DOHH2 (cell line): ENCODE results near the gene SHC3.

Experiments
- H3F3A ChIP-seq: fragments of 200-600 bp; sonication (generic), shearing (Covaris generic); 2 replicates; pipeline ENCODE4 v1.6.0; 2016; ENCODE audit warnings: antibody characterized with exemption, mild to moderate bottlenecking; ENCODE audit not compliant: control insufficient read depth, insufficient read depth
- H3K27ac ChIP-seq: fragments of 200-600 bp; sonication (generic); 2 replicates; pipeline ENCODE4 v1.5.1; 2014; ENCODE audit warnings: low read depth, mild to moderate bottlenecking, low read length, moderate library complexity
- H3K27me3 ChIP-seq: fragments of 200-600 bp; sonication (generic); 2 replicates; pipeline ENCODE4 v1.6.1; 2014; ENCODE audit warnings: mild to moderate bottlenecking, low read length, mixed read lengths; ENCODE audit not compliant: control insufficient read depth
- H3K36me3 ChIP-seq: fragments of 200-600 bp; sonication (generic); 2 replicates; pipeline ENCODE4 v1.6.1; 2014; ENCODE audit warnings: mild to moderate bottlenecking, low read length, moderate library complexity, mixed read lengths; ENCODE audit not compliant: control insufficient read depth
- H3K4me1 ChIP-seq: fragments of 200-600 bp; sonication (generic); 2 replicates; pipeline ENCODE4 v1.6.1; 2014; ENCODE audit warnings: mild to moderate bottlenecking, low read length, mixed read lengths; ENCODE audit not compliant: control insufficient read depth
- H3K4me2 ChIP-seq: fragments of 200-600 bp; sonication (generic); 2 replicates; pipeline ENCODE4 v1.6.0; 2014; ENCODE audit warnings: mild to moderate bottlenecking, low read length, moderate library complexity
- H3K4me3 ChIP-seq: fragments of 200-600 bp; sonication (generic); 2 replicates; pipeline ENCODE4 v1.5.1; 2014; ENCODE audit warnings: mild to moderate bottlenecking, low read length, mixed read lengths
- H3K79me2 ChIP-seq: fragments of 200-600 bp; sonication (generic); 2 replicates; pipeline ENCODE4 v1.6.1; 2014; ENCODE audit warnings: mild to moderate bottlenecking, low read length, mixed read lengths; ENCODE audit not compliant: control insufficient read depth
- H3K9me2 ChIP-seq: fragments of 200-600 bp; sonication (generic); replicated peaks from 2 replicates; pipeline ENCODE4 v1.6.1; 2014; ENCODE audit warnings: mild to moderate bottlenecking, low read length, mixed read lengths; ENCODE audit not compliant: control insufficient read depth
- H3K9me3 ChIP-seq: fragments of 200-600 bp; sonication (generic); 2 replicates; pipeline ENCODE4 v1.6.1; 2014; ENCODE audit warnings: antibody characterized with exemption, low read length, mixed read lengths; ENCODE audit not compliant: control insufficient read depth, insufficient read depth
- H4K20me1 ChIP-seq: fragments of 200-600 bp; sonication (generic); 2 replicates; pipeline ENCODE4 v1.6.0; 2014; ENCODE audit warnings: low read depth, mild to moderate bottlenecking, antibody characterized with exemption, low read length, moderate library complexity; ENCODE audit not compliant: control insufficient read depth, insufficient read depth
- EZH2phosphoT487 ChIP-seq: fragments of 200-600 bp; sonication (generic); IDR thresholded peaks from 2 replicates; pipeline ENCODE4 v1.6.1; 2017; ENCODE audit warnings: borderline replicate concordance, mild to moderate bottlenecking, antibody characterized with exemption, low read length, moderate library complexity, mixed read lengths
- TF ChIP-seq, protein P1 (sequence below): fragments of 200-600 bp; sonication (generic); IDR thresholded peaks from one replicate; pipeline ENCODE4 v1.5.1; 2014; ENCODE audit warnings: antibody characterized with exemption, mild to moderate bottlenecking, low read depth, low read length; ENCODE audit not compliant: poor library complexity, severe bottlenecking

Gene SHC3

DNA sequence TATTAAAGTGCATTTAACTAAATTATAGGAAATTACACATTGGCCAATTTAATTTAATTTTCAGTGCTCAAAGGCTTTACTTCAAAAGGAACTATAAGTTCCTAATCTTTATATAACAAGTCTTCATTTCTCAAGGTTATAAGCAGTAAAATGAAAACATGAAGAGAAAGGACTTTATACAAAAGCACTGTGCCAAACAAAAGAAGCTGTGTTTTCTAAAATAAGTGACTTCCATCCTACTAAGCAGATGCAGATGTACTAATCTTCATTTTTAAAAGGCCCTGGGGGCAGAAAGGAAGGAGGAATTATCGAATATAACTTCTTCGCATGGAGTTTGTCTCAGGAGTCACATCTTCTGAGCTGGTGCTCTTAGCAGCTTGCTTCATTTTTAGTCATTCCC is 81.4 kb downstream of the SHC3 start:
- no peak overlapping the region for H3K4me3 ChIP-seq
- no peaks in the 10 kb centered on the region for H3K79me2 ChIP-seq

DNA sequence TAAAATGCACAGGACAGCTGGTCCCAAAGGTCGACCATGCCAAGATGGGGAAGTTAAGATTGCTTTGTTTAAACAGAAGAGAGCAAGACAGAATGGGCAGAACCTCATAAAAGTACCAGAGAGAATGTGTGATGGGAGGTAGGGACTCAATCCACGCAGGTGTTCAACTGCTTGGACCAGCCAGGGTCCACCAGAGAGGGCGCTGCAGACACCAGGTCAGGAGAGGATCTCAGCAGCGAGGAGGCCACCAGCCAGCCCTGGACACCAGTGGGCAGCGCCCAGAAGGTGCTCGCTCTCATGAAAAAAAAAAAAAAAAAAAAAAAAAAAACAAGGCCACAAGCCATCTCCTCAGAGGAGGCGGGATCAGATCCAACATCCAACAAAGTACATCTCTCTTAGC is 81.8 kb downstream of the SHC3 start:
- Histone ChIP-seq H3K27ac (no peak overlapping the region), H3K4me1 (no peaks in the 10 kb centered on the region), H3K9me3 (no peaks in the 10 kb centered on the region), H3K9me2 (no peaks in the 10 kb centered on the region; the same call in 1 of the 2 replicates), H3K79me2 (no peaks in the 10 kb centered on the region), H3F3A (no peaks in the 10 kb centered on the region), H4K20me1 (no peaks in the 10 kb centered on the region), H3K4me3 (no peak overlapping the region), H3K36me3 (no peaks in the 10 kb centered on the region), H3K4me2 (no peak overlapping the region), H3K27me3 (peaks cover 5% of the 10 kb centered on the region; the same call in 1 of the 2 replicates)
- TF ChIP-seq, protein P1, sequence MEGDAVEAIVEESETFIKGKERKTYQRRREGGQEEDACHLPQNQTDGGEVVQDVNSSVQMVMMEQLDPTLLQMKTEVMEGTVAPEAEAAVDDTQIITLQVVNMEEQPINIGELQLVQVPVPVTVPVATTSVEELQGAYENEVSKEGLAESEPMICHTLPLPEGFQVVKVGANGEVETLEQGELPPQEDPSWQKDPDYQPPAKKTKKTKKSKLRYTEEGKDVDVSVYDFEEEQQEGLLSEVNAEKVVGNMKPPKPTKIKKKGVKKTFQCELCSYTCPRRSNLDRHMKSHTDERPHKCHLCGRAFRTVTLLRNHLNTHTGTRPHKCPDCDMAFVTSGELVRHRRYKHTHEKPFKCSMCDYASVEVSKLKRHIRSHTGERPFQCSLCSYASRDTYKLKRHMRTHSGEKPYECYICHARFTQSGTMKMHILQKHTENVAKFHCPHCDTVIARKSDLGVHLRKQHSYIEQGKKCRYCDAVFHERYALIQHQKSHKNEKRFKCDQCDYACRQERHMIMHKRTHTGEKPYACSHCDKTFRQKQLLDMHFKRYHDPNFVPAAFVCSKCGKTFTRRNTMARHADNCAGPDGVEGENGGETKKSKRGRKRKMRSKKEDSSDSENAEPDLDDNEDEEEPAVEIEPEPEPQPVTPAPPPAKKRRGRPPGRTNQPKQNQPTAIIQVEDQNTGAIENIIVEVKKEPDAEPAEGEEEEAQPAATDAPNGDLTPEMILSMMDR: no peak
- no peak for TF ChIP-seq EZH2phosphoT487

More for the DNA sequence above, 81.4 kb downstream of the SHC3 start:
- no peak overlapping the region for H3K4me2 ChIP-seq
- no peaks in the 10 kb centered on the region for H3K36me3 ChIP-seq
- H3K9me3 ChIP-seq: no peaks in the 10 kb centered on the region
- TF ChIP-seq, protein P1: no peak
- TF ChIP-seq EZH2phosphoT487: no peak
- no peaks in the 10 kb centered on the region; the same call in 1 of the 2 replicates for H3K9me2 ChIP-seq
- H3K4me1 ChIP-seq: no peaks in the 10 kb centered on the region
- no peaks in the 10 kb centered on the region for H3F3A ChIP-seq
- no peak overlapping the region for H3K27ac ChIP-seq
- peaks cover 5% of the 10 kb centered on the region; the same call in 1 of the 2 replicates for H3K27me3 ChIP-seq
- no peaks in the 10 kb centered on the region for H4K20me1 ChIP-seq

DNA sequence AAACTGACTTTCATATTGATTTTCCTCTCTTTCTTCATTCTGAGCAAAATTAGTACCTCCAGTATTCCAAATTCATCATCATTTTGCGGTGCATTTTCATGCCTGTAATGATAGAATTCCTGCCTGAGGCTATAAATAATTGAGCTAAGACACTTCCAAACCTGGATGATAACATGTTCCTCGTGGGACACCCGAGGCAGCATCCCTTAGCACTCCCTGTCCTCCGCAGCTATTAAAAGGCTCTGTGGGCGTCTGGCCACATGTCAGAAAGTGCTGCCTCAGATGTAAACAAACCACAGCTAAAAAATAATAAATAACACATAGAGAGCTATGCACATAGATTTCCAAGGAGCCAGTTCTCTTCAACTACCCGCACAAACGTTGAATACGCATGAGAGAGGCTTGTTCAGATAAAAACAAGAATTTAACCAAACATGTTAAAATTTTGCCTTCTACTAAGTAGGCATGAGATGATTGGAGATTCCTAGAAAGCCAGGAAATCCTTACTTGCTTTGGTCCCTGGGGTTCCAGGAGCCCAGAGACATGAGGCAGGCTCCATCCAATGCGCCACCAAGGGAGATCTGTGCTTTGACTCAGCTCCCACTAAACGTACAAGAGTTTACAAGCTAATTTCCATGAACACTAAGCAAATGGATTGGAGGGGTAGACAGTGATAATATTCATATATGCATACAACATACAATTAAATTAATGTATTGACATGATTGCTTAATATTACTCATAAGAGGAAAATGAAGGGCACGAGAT is 82.7 kb downstream of the SHC3 start:
- Histone ChIP-seq H3K36me3 (no peaks in the 10 kb centered on the region), H3K4me2 (no peak overlapping the region), H3K4me1 (no peaks in the 10 kb centered on the region), H3K9me3 (no peaks in the 10 kb centered on the region), H3F3A (no peaks in the 10 kb centered on the region), H3K27ac (no peak overlapping the region), H3K79me2 (no peaks in the 10 kb centered on the region), H3K4me3 (no peak overlapping the region), H3K9me2 (no peaks in the 10 kb centered on the region; the same call in 1 of the 2 replicates), H4K20me1 (no peaks in the 10 kb centered on the region), H3K27me3 (peaks cover 5% of the 10 kb centered on the region; the same call in 1 of the 2 replicates)
- TF ChIP-seq, protein P1: no peak
- TF ChIP-seq EZH2phosphoT487: no peak
